PC-9 (cell line): Measurements from ENCODE around the gene HBS1L. TPM values are rescaled to one million over a fixed set of nuclear protein-coding genes. Genes with fewer than 3 reads are reported as not detected.

ENCODE experiments used
- BruUV-seq: library from RNA; stranded (reverse); fragments of 400-500 nt; replicated peaks from 2 replicates; lab custom pipeline; 2021; lab: Mats Ljungman, UMichigan
- CTCF ChIA-PET: fragments of 300-600 bp; sonication (Branson Sonifier 250); formaldehyde crosslinking; loops from one replicate; lab custom pipeline; 2022; ENCODE audit warnings: antibody characterized with exemption; lab: Charles Lee
- POLR2A ChIA-PET: fragments of 300-600 bp; sonication (Branson Sonifier 250); formaldehyde crosslinking; loops from one replicate; lab custom pipeline; 2022; ENCODE audit warnings: antibody characterized with exemption; ENCODE audit not compliant: unreplicated experiment; lab: Charles Lee
- DNase-seq, 2 experiments: peaks; one replicate each; pipeline versions ENCODE4 v3.0.0 to v3.0.0-alpha.2; 2015 to 2022; ENCODE audit warnings: mixed read lengths in 1 of 2
- H2AFZ ChIP-seq: fragments of 200-600 bp; sonication (generic); 2 replicates; pipeline ENCODE4 v1.8.1; 2017; ENCODE audit warnings: antibody characterized with exemption
- H3F3A ChIP-seq: fragments of 200-600 bp; sonication (generic); 2 replicates; pipeline ENCODE4 v1.8.1; 2017; ENCODE audit warnings: antibody characterized with exemption, mild to moderate bottlenecking, low read depth; ENCODE audit not compliant: insufficient read depth
- H3K27ac ChIP-seq: fragments of 200-600 bp; sonication (generic); 2 replicates; pipeline ENCODE4 v1.6.1; 2016; ENCODE audit warnings: mixed run types
- H3K27me3 ChIP-seq: fragments of 200-600 bp; sonication (generic); 2 replicates; pipeline ENCODE4 v1.6.1; 2016; ENCODE audit warnings: low read depth, mixed run types; ENCODE audit not compliant: insufficient read depth
- H3K36me3 ChIP-seq: fragments of 200-600 bp; sonication (generic); 2 replicates; pipeline ENCODE4 v1.6.1; 2016; ENCODE audit warnings: low read depth, mixed run types
- H3K4me1 ChIP-seq: fragments of 200-600 bp; sonication (generic); replicated peaks from 2 replicates; pipeline ENCODE4 v1.6.1; 2016; ENCODE audit warnings: mixed run types; ENCODE audit not compliant: insufficient read depth
- H3K4me2 ChIP-seq: fragments of 200-600 bp; sonication (generic); 2 replicates; pipeline ENCODE4 v1.6.1; 2017; ENCODE audit warnings: mixed run types
- H3K4me3 ChIP-seq: fragments of 200-600 bp; sonication (generic); 2 replicates; pipeline ENCODE4 v1.6.1; 2016; ENCODE audit warnings: mixed run types
- H3K79me2 ChIP-seq: fragments of 200-600 bp; sonication (generic); 2 replicates; pipeline ENCODE4 v1.6.1; 2017; ENCODE audit warnings: low read depth, mixed run types
- H3K9me2 ChIP-seq: fragments of 200-600 bp; sonication (generic); 2 replicates; pipeline ENCODE4 v1.8.1; 2017; ENCODE audit warnings: mild to moderate bottlenecking; ENCODE audit not compliant: insufficient read depth
- H3K9me3 ChIP-seq: fragments of 200-600 bp; sonication (generic); 2 replicates; pipeline ENCODE4 v1.8.1; 2016; ENCODE audit warnings: low read depth; ENCODE audit not compliant: insufficient read depth
- H4K20me1 ChIP-seq: fragments of 200-600 bp; sonication (generic); 2 replicates; pipeline ENCODE4 v1.8.1; 2017; ENCODE audit not compliant: insufficient read depth
- CTCF ChIP-seq: fragments of 200-600 bp; sonication (generic); conservative IDR thresholded peaks from 2 replicates; pipeline ENCODE4 v1.6.1; 2017; ENCODE audit warnings: mixed run types, antibody characterized with exemption, mild to moderate bottlenecking, moderate library complexity
- EZH2 ChIP-seq: fragments of 200-600 bp; sonication (generic); IDR thresholded peaks from 2 replicates; pipeline ENCODE4 v1.8.0; 2017; ENCODE audit warnings: antibody characterized with exemption, low read depth
- intact Hi-C: fragments of 100-400 bp; cut with micrococcal nuclease; formaldehyde crosslinking; loops from one replicate; pipeline ENCODE4 v1.10.0; 2022; ENCODE audit not compliant: unreplicated experiment
- total RNA-seq: library from RNA; stranded (reverse); gene quantifications from 2 replicates; pipeline ENCODE4 v1.2.3, GENCODE V29; 2021

Gene HBS1L
- total RNA-seq, 1 experiment from 2014 or later = 84.4 TPM

- ChIA-PET POLR2A (no interaction called here), CTCF (no interaction called here)
- intact Hi-C loops = no loop called here
- H3K27ac ChIP-seq = no peak overlapping the region
- 0 out of 2 replicates have a peak, but pooled peaks cover 4% of the 10 kb centered on the region for H3F3A ChIP-seq
- no peak overlapping the region for H3K4me3 ChIP-seq
- no TSS peak for BruUV-seq
- peaks cover 58% of the 10 kb centered on the region for H3K36me3 ChIP-seq
- H3K4me2 ChIP-seq = no peak overlapping the region
- DNase-seq = no peak
- no peaks in the 10 kb centered on the region for H3K9me2 ChIP-seq
- no peaks in the 10 kb centered on the region for H3K9me3 ChIP-seq
- no peak for TF ChIP-seq CTCF
- no peak for TF ChIP-seq EZH2
- peaks cover 40% of the 10 kb centered on the region for H3K79me2 ChIP-seq
- peaks cover 40% of the 10 kb centered on the region for H4K20me1 ChIP-seq
- no peaks in the 10 kb centered on the region for H3K27me3 ChIP-seq
- no peaks in the 10 kb centered on the region for H3K4me1 ChIP-seq
- no peak overlapping the region for H2AFZ ChIP-seq
Measured at GRCh38 chr6:135038335-135038734, 16.3 kb downstream of the HBS1L start.

- BruUV-seq = no TSS peak
- Histone ChIP-seq H3K9me3 (no peaks in the 10 kb centered on the region), H3K27ac (no peak overlapping the region), H3K4me2 (no peak overlapping the region), H2AFZ (no peak overlapping the region), H3F3A (0 out of 2 replicates have a peak, but pooled peaks cover 4% of the 10 kb centered on the region), H3K9me2 (no peaks in the 10 kb centered on the region), H3K36me3 (peaks cover 52% of the 10 kb centered on the region), H3K4me3 (no peak overlapping the region), H3K4me1 (no peaks in the 10 kb centered on the region), H3K27me3 (no peaks in the 10 kb centered on the region), H4K20me1 (peaks cover 35% of the 10 kb centered on the region), H3K79me2 (peaks cover 35% of the 10 kb centered on the region)
- intact Hi-C loops = no loop called here
- ChIA-PET CTCF (no interaction called here), POLR2A (interaction anchor here (0.7 kb wide), 1 partner anchor 1872 kb away, joined by 4 read pairs; no protein-coding TSS in a partner anchor)
- TF ChIP-seq EZH2 (no peak), CTCF (no peak)
- DNase-seq = no peak
Measured at GRCh38 chr6:135037541-135037940, 17.1 kb downstream of the HBS1L start.

GRCh38 chr6:135036731-135037420, 17.7 kb downstream of the HBS1L start:
- H3K36me3 ChIP-seq = peaks cover 52% of the 10 kb centered on the region
- no peak overlapping the region for H3K27ac ChIP-seq
- ChIA-PET POLR2A (interaction anchor here (0.7 kb wide), 1 partner anchor 1871 kb away, joined by 4 read pairs; no protein-coding TSS in a partner anchor), CTCF (interaction anchor here (0.6 kb wide), 1 partner anchor 66 kb away, joined by 3 read pairs; no protein-coding TSS in a partner anchor)
- H3K4me1 ChIP-seq = no peaks in the 10 kb centered on the region
- no peak overlapping the region for H3K4me2 ChIP-seq
- H4K20me1 ChIP-seq = peaks cover 30% of the 10 kb centered on the region
- H3K9me3 ChIP-seq = no peaks in the 10 kb centered on the region
- H3K4me3 ChIP-seq = no peak overlapping the region
- intact Hi-C loops = no loop called here
- H3K9me2 ChIP-seq = no peaks in the 10 kb centered on the region
- no peaks in the 10 kb centered on the region for H3K27me3 ChIP-seq
- TF ChIP-seq EZH2 = no peak
- 0 out of 2 replicates have a peak, but pooled peaks cover 4% of the 10 kb centered on the region for H3F3A ChIP-seq
- no TSS peak for BruUV-seq
- no peak overlapping the region for H2AFZ ChIP-seq
- no peak for DNase-seq
- H3K79me2 ChIP-seq = peaks cover 30% of the 10 kb centered on the region
